Retinal pigment epithelial cell (primary cell): Measurements from ENCODE around the gene SLC43A3.
"Not testable (repeated sequence)": the region's sequence is repeated elsewhere in the genome, so short reads cannot be mapped to it uniquely, and the experiment has no call there.

Experiments used
- DNase-seq: peaks from one replicate; pipeline ENCODE4 v3.0.0-alpha.2; 2010; ENCODE audit warnings: low read depth
- H3K4me3 ChIP-seq: 2 replicates; pipeline ENCODE4 v1.5.1; 2011; ENCODE audit warnings: mild to moderate bottlenecking, low read length, control low read depth, moderate library complexity
- TF ChIP-seq, protein P1 (sequence below): conservative IDR thresholded peaks from 2 replicates; pipeline ENCODE4 v1.5.1; 2011; ENCODE audit warnings: low read depth, low read length, control low read depth, inconsistent platforms

SLC43A3 gene

DNA sequence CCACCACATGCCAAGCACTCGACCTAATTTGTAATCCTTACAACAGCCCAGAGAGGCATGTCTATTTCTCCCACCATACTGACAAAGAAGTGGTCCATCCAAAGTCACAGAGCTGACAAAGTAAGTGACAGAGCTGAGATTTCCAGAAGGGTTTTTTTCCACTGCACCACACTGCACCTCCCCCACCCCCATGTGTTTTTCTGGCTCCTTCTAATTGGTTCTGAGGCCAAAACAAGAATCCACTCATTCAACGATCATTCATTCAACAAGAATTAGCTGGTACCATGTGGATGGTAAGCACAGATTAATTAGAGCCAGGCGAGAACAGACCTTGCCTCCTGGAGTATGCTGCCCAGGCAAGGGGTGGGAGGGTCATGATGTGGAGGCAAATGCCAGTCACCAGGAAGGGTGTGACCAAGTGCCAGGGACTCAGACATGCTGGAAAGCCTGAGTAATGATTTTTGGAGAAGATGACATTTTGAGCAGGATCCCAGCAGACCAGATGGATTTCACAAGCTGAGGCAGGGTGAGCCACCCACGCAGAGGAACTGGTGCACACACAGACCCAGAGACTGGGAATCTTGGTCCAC, 21.6 kb downstream of the SLC43A3 start:
- TF ChIP-seq, protein P1, sequence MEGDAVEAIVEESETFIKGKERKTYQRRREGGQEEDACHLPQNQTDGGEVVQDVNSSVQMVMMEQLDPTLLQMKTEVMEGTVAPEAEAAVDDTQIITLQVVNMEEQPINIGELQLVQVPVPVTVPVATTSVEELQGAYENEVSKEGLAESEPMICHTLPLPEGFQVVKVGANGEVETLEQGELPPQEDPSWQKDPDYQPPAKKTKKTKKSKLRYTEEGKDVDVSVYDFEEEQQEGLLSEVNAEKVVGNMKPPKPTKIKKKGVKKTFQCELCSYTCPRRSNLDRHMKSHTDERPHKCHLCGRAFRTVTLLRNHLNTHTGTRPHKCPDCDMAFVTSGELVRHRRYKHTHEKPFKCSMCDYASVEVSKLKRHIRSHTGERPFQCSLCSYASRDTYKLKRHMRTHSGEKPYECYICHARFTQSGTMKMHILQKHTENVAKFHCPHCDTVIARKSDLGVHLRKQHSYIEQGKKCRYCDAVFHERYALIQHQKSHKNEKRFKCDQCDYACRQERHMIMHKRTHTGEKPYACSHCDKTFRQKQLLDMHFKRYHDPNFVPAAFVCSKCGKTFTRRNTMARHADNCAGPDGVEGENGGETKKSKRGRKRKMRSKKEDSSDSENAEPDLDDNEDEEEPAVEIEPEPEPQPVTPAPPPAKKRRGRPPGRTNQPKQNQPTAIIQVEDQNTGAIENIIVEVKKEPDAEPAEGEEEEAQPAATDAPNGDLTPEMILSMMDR: no peak
- H3K4me3 ChIP-seq: no peak overlapping the region
- DNase-seq: no peak

DNA sequence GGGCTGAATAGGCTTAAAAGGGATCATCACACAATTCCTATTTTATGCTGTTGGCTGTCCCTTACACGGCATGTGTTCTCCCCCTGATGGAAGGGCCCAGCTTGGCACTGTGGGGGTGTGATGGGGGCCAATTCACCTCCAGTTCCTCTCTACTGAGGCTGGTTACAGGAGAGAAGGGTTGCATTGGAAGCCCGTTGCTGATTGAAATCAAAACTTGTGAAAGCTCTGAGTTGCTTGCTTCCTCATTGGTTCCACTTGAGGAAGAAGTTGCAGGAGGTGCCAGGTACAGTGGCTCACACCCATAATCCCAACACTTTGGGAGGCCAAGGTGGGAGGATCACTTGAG, 23.1 kb downstream of the SLC43A3 start:
- H3K4me3 ChIP-seq: no peak overlapping the region
- TF ChIP-seq, protein P1: no peak
- no peak for DNase-seq

DNA sequence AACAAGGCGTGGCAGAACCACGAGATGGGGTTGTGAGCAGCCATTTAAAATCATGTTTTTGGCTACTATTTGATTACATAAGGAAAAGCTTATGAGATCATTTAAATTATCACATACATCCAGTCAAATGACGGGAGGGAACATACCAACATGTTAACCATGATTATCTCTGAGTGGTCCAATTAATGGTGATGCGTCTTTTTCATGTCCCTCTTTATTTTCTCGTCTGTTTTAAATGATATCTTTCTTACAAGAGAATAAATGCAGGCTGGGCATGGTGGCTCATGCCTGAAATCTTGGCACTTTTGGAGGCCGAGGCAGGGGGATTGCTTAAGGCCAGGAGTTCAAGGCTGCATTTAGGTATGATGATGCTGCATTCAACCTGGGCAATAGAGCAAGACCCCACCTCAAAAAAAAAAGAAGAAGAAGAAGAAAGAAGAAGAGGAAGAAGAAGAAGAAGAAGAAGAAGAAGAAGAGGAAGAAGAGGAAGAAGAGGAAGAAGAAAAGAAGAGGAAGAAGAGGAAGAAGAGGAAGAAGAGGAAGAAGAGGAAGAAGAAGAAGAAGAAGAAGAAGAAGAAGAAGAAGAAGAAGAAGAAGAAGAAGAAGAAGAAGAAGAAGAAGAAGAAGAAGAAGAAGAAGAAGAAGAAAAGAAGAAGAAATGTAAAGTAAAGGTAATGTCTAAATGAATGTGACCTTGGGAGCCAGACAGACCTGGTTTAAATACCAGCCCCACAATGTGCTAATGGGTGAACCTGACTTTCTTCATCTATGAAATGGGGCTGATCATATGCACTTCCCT, 23.7 kb downstream of the SLC43A3 start:
- not testable (repeated sequence) for DNase-seq, H3K4me3 ChIP-seq

DNA sequence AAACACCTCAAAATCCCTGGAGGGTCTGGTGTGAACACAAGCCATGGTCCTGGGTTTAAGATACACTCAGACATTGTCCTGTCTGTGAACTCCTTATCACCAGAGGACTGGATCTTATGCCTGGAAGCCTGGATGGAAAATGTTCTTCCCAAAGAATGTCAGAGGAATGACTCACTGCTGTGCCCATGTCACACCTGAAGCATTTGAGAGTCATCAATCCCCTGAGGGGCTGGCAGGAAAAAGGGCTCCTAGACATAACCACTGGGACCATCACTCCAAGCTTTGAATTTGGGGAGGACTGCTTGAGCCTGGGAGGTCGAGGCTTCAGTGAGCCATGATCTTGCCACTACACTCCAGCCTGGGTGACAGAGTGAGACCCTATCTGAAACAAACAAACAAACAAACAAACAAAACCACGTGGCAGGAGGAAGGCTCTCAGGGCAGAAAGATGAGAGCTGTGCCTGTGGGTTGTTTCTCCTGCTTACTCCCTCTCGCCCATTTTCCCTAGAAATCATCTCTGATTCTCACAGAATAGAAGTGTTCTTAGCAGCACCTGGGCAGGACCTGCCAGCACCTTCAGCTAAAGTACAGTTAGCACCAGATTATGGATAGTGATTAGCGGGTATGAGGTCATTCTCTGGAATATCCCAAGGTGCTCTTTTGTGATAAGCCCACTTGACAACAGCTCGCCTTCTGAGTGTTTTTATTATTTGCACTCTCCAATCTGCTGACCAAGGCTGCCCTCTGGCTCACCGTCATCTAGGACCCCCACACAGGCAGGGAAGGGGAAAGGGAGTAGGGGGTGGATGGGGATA, 24.5 kb downstream of the SLC43A3 start:
- TF ChIP-seq, protein P1: no peak
- no peak for DNase-seq
- no peak overlapping the region for H3K4me3 ChIP-seq

DNA sequence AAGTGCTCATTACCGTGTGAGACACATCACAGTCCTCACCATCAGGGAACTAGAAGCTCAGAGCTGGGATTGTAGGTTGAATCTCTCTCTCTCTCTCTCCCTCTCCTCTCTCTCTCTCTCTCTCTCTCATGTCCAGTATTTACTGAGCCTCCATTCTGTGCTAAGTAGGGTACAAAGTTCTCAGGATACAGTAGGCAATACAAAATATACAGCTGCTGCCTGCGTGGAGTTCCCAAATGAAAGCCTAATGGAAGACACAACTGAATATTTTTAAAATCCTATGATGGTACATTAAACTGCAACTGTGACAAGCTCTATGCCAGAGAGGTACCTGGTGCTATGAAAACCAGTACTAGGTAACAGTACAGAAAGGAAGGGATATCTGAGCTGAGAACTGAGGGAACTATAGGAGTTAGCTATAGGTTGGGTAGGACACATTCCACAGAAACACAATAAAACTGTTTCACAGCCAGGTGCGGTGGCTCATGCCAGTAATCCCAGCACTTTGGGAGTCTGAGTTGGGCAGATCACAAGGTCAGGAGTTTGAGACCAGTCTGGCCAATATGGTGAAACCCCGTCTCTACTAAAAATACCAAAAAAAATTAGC, 26.8 kb downstream of the SLC43A3 start:
- H3K4me3 ChIP-seq: no peak overlapping the region
- DNase-seq: no peak
- TF ChIP-seq, protein P1: no peak

DNA sequence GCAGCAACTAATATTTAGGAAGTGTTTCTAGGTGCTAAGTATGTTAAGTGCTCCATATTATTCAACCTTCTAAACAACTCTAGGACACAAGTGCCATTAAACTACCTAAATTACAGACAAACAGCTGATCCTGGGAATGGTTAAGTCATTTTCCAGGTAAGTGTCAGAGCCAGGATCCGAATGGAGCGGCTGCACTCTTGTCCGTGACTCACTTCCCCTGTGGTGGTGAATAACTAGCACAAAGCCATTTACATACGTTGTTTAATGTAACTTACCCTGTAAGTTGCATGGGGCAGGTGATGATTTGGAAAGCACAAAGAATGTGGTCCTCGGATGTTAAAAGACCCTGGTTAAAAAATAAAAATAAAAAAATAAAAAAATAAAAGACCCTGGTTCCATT, 27.7 kb downstream of the SLC43A3 start:
- TF ChIP-seq, protein P1: no peak
- no peak overlapping the region for H3K4me3 ChIP-seq
- DNase-seq: no peak

DNA sequence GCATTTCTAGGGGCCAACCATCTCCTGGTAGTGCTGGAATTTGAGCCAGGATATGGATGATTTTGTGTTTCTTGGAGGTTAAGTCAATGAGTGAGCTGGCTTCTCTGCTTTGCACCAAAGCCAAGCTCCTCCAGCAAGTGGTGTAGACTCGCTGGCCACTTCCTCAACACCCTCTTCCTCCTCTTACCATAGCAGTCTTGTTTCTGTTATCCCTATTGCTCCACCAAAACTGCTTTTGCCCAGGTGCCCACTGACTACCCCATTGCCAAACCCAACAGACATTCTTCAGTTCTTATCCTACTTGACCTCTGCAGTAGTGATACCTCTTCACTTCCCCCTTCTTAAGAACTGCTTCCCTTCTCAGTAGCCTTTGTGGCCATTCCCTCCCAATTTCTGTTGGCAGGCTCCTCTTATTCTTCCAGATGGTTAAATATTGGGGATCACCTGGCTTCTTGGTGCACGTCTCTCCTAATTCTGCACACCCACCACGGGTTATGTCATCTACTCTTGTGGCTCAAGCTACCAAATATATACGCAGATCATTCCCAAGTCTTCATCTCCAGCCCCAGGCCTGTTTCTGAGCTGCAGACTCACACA, 29.4 kb downstream of the SLC43A3 start:
- TF ChIP-seq, protein P1: no peak
- no peak for DNase-seq
- no peak overlapping the region for H3K4me3 ChIP-seq
